Peyer's patch (tissue), 4 donors: Measurements from ENCODE around the gene ARHGAP40. TPM values are rescaled to one million over a fixed set of nuclear protein-coding genes. Genes with fewer than 3 reads are reported as not detected.

ENCODE experiments used
- DNase-seq, 3 donors: peaks; one replicate each; pipeline ENCODE4 v3.0.0-alpha.2; 2017 to 2019
- H3K27ac ChIP-seq, 4 donors: fragments of 200-600 bp; sonication (generic); one replicate each; pipeline ENCODE4 v1.5.1; 2016 to 2019
- H3K27me3 ChIP-seq, 2 donors: fragments of 200-600 bp; sonication (generic); one replicate each; pipeline ENCODE4 v1.5.1; 2019
- H3K36me3 ChIP-seq, 3 donors: fragments of 200-600 bp; sonication (generic); one replicate each; pipeline ENCODE4 v1.5.1; 2016 to 2019
- H3K4me1 ChIP-seq, 4 donors: fragments of 200-600 bp; sonication (generic); one replicate each; pipeline ENCODE4 v1.5.1; 2016 to 2019
- H3K4me3 ChIP-seq, 4 donors: fragments of 200-600 bp; sonication (generic); 1 replicate in 3 of 4; 2 replicates in 1 of 4; pipeline ENCODE4 v1.5.1; 2016 to 2019; ENCODE audit warnings: mild to moderate bottlenecking in 1 of 4
- H3K9me3 ChIP-seq, 4 donors: fragments of 200-600 bp; sonication (generic); one replicate each; pipeline ENCODE4 v1.5.1; 2016 to 2019; ENCODE audit warnings: mild to moderate bottlenecking in 1 of 4
- CTCF ChIP-seq, 6 experiments: fragments of 450-650 bp in 4 of 6; fragments of 200-600 bp in 2 of 6; sonication (generic) in 1 of 6; IDR thresholded peaks; one replicate each; pipeline ENCODE4 v1.5.1; 2017 to 2019; ENCODE audit warnings: antibody characterized with exemption in 6 of 6, mild to moderate bottlenecking in 3 of 6, moderate library complexity in 1 of 6
- POLR2A ChIP-seq, 2 donors: fragments of 450-650 bp; IDR thresholded peaks; one replicate each; pipeline ENCODE4 v1.5.1; 2017; ENCODE audit warnings: antibody characterized with exemption in 2 of 2, mild to moderate bottlenecking in 2 of 2, moderate library complexity in 2 of 2
- total RNA-seq, 4 donors: library from RNA; depleted of rRNA; stranded (reverse); fragments of >200 nt; gene quantifications; one replicate each; pipeline ENCODE4 v1.1.0, GENCODE V29; 2016

Gene ARHGAP40
- total RNA-seq, 4 donors from 2014 or later: not detected

- Histone ChIP-seq H3K9me3 (no peaks in the 10 kb centered on the region), H3K4me3 (no peak overlapping the region), H3K27ac (no peak overlapping the region), H3K4me1 (no peaks in the 10 kb centered on the region), H3K27me3 (no peaks in the 10 kb centered on the region), H3K36me3 (no peaks in the 10 kb centered on the region)
- no peak for DNase-seq
- TF ChIP-seq CTCF (IDR thresholded peaks at IDR 0.05) (no peak), POLR2A (IDR thresholded peaks at IDR 0.05) (no peak)
Observed at GRCh38 chr20:38665094-38665493, 63.5 kb downstream of the ARHGAP40 start.

- Histone ChIP-seq H3K4me1 (no peaks in the 10 kb centered on the region), H3K36me3 (no peaks in the 10 kb centered on the region), H3K9me3 (no peaks in the 10 kb centered on the region), H3K27me3 (no peaks in the 10 kb centered on the region), H3K27ac (no peak overlapping the region), H3K4me3 (no peak overlapping the region)
- TF ChIP-seq CTCF (IDR thresholded peaks at IDR 0.05) (no peak), POLR2A (IDR thresholded peaks at IDR 0.05) (no peak)
- DNase-seq: no peak
Observed at GRCh38 chr20:38665506-38666285, 64.1 kb downstream of the ARHGAP40 start.

- Histone ChIP-seq H3K4me1 (no peaks in the 10 kb centered on the region), H3K9me3 (no peaks in the 10 kb centered on the region), H3K36me3 (no peaks in the 10 kb centered on the region), H3K4me3 (no peak overlapping the region), H3K27ac (no peak overlapping the region), H3K27me3 (no peaks in the 10 kb centered on the region)
- no peak for DNase-seq
- no peak for TF ChIP-seq POLR2A (IDR thresholded peaks at IDR 0.05)
- no peak for TF ChIP-seq CTCF (IDR thresholded peaks at IDR 0.05)
Observed at GRCh38 chr20:38667417-38667956, 65.9 kb downstream of the ARHGAP40 start.

GRCh38 chr20:38669688-38670087 is 68.1 kb downstream of the ARHGAP40 start:
- Histone ChIP-seq H3K9me3 (no peaks in the 10 kb centered on the region), H3K4me1 (peaks cover 0 to 15% (median 5%) of the 10 kb centered on the region in 4 donors), H3K27ac (no peak overlapping the region), H3K27me3 (peaks cover 0 to 10% of the 10 kb centered on the region in 2 donors), H3K36me3 (no peaks in the 10 kb centered on the region), H3K4me3 (no peak overlapping the region)
- TF ChIP-seq POLR2A (IDR thresholded peaks at IDR 0.05): no peak
- no peak for TF ChIP-seq CTCF (IDR thresholded peaks at IDR 0.05)
- DNase-seq: no peak

GRCh38 chr20:38670786-38671185 is 69.2 kb downstream of the ARHGAP40 start:
- no peak for DNase-seq
- no peak for TF ChIP-seq CTCF (IDR thresholded peaks at IDR 0.05)
- no peak for TF ChIP-seq POLR2A (IDR thresholded peaks at IDR 0.05)
- H3K27ac ChIP-seq: no peak overlapping the region
- peaks cover 0 to 17% (median 5%) of the 10 kb centered on the region in 4 donors for H3K4me1 ChIP-seq
- H3K4me3 ChIP-seq: no peak overlapping the region
- H3K36me3 ChIP-seq: no peaks in the 10 kb centered on the region
- H3K27me3 ChIP-seq: peaks cover 0 to 10% of the 10 kb centered on the region in 2 donors
- no peaks in the 10 kb centered on the region for H3K9me3 ChIP-seq
